Hippocampal formation (tissue), 2 donors: ENCODE measurements around the gene PYROXD2.
"Not testable (repeated sequence)": the region's sequence is repeated elsewhere in the genome, so short reads cannot be mapped to it uniquely, and the experiment has no call there.

Experiments used
- DNase-seq, 2 donors: peaks; one replicate each; lab custom pipeline; 2025; lab: John Stamatoyannopoulos, UW

Gene PYROXD2

GRCh38 chr10:98365406-98366061 is 49.4 kb downstream of the PYROXD2 start:
- no peak for DNase-seq

GRCh38 chr10:98364432-98365102 is 50.4 kb downstream of the PYROXD2 start:
- DNase-seq = no peak

- DNase-seq = no peak
These were observed 51.8 kb downstream of the PYROXD2 start for GRCh38 chr10:98363220-98363619.

GRCh38 chr10:98361131-98362025 is 53.6 kb downstream of the PYROXD2 start:
- peak; percentile 40 to 42 for DNase-seq

- no peak for DNase-seq
These were observed 57.7 kb downstream of the PYROXD2 start for GRCh38 chr10:98357194-98357822.

GRCh38 chr10:98354491-98354890 is 60.5 kb downstream of the PYROXD2 start:
- DNase-seq = no peak

GRCh38 chr10:98353170-98353569 is 61.8 kb downstream of the PYROXD2 start:
- DNase-seq = no peak

- DNase-seq = no peak
These were observed 63.1 kb downstream of the PYROXD2 start for GRCh38 chr10:98351831-98352402.

- DNase-seq = no peak
These were observed 65.5 kb downstream of the PYROXD2 start for GRCh38 chr10:98349508-98349922.

GRCh38 chr10:98346847-98347246 is 68.1 kb downstream of the PYROXD2 start:
- DNase-seq = no peak

- DNase-seq = no peak
These were observed 70.4 kb downstream of the PYROXD2 start for GRCh38 chr10:98344589-98345038.

- DNase-seq = not testable (repeated sequence)
These were observed 73.3 kb downstream of the PYROXD2 start for GRCh38 chr10:98341701-98342100.

GRCh38 chr10:98340940-98341310 is 74.1 kb downstream of the PYROXD2 start:
- DNase-seq = no peak

GRCh38 chr10:98340261-98340939 is 74.6 kb downstream of the PYROXD2 start:
- DNase-seq = no peak

GRCh38 chr10:98339799-98340198 is 75.2 kb downstream of the PYROXD2 start:
- DNase-seq = peak in 1 of 2 donors; percentile 6

- DNase-seq = no peak
These were observed 76.1 kb downstream of the PYROXD2 start for GRCh38 chr10:98338896-98339295.

- no peak for DNase-seq
These were observed 76.7 kb downstream of the PYROXD2 start for GRCh38 chr10:98338318-98338717.

- no peak for DNase-seq
These were observed 77.5 kb downstream of the PYROXD2 start for GRCh38 chr10:98337484-98337883.
